ENCODE measurements around the gene WIPI1. TPM values are rescaled to one million over a fixed set of nuclear protein-coding genes. Genes with fewer than 3 reads are reported as not detected.

The WIPI1 gene
- total RNA-seq, 1 experiment from 2014 or later, result 21.8 TPM

- no peak for TF ChIP-seq CTCF (IDR thresholded peaks at IDR 0.05; ENCODE audit: insufficient read depth in 1 of 2, low read depth in 1 of 2, low read length in 1 of 2, severe bottlenecking in 1 of 2, unreplicated experiment in 1 of 2)
- intact Hi-C loops (cut with micrococcal nuclease; ENCODE audit: unreplicated experiment), result loop anchor here (5.0 kb wide), 1 partner anchor 45 kb away; no protein-coding TSS in a partner anchor
- Histone ChIP-seq H3K4me1 (no peaks in the 10 kb centered on the region), H3K27me3 (replicated peaks; ENCODE audit: control insufficient read depth, insufficient read depth, low read length) (no peaks in the 10 kb centered on the region), H3K4me3 (ENCODE audit: low read depth, low read length) (no peak overlapping the region), H3K9me3 (no peaks in the 10 kb centered on the region), H3K36me3 (ENCODE audit: control insufficient read depth, insufficient read depth, low read length) (no peaks in the 10 kb centered on the region)
- Mint-ChIP-seq H3K36me3 (ENCODE audit: insufficient read depth, unreplicated experiment) (no peaks in the 10 kb centered on the region), H3K9me3 (ENCODE audit: unreplicated experiment) (peaks cover 9% of the 10 kb centered on the region), H3K27me3 (ENCODE audit: insufficient read depth, unreplicated experiment) (peaks cover 2% of the 10 kb centered on the region), H3K27ac (ENCODE audit: unreplicated experiment) (no peak overlapping the region), H3K4me3 (ENCODE audit: unreplicated experiment) (no peak overlapping the region), H3K4me1 (ENCODE audit: low read depth, unreplicated experiment) (no peaks in the 10 kb centered on the region)
- CTCF ChIA-PET, result no interaction called here
- POLR2A ChIA-PET, result no interaction called here
- no peak for DNase-seq
- BruUV-seq (replicated peaks), result no TSS peak
Observed at GRCh38 chr17:68397108-68397536, 60.2 kb downstream of the WIPI1 start.

DNA sequence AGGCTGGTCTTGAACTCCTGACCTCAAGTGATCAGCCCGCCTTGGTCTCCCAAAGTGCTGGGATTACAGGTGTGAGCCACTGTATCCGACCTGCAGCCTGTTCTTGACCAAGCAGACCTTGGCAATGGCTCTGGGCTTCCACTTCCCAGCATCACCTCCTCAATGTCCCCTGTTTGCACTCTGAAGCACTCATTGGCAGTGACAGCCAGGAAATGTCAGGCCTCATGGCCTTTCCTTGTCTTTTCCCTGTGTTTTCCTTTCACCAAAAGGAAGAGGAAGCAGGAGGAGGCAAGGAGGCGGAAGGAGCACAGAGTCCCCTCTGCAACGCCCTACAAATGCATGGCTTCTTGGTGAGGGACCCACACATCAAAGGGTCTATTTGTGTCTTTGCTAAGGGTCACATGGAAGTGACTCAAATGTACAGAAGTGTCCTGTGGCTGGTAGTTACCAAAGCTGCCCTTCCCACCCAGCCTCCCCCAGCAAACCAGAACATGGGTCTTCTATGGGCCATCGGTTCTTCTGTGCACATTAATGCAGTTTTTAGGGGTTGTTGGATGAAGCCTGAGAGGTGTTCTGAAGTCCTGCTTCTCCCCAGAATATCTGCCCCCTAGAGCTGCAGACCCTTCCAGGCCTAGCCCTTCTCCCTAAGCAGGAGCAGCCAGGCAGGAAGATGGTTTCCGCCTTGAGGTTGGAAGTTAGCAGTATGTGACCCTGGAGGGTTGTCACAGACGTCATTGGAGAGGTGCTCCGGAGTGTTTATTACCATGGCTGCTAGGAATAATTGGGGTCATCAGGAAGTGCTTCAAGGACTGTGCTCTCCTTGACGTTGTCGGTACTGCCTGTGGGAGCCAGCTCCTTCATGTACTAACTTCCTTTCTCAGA is 60.8 kb downstream of the WIPI1 start:
- no peak for DNase-seq
- Histone ChIP-seq H3K36me3 (ENCODE audit: control insufficient read depth, insufficient read depth, low read length) (no peaks in the 10 kb centered on the region), H3K4me1 (no peaks in the 10 kb centered on the region), H3K9me3 (no peaks in the 10 kb centered on the region), H3K27me3 (replicated peaks; ENCODE audit: control insufficient read depth, insufficient read depth, low read length) (no peaks in the 10 kb centered on the region), H3K4me3 (ENCODE audit: low read depth, low read length) (no peak overlapping the region)
- Mint-ChIP-seq H3K27ac (ENCODE audit: unreplicated experiment) (no peak overlapping the region), H3K4me1 (ENCODE audit: low read depth, unreplicated experiment) (no peaks in the 10 kb centered on the region), H3K4me3 (ENCODE audit: unreplicated experiment) (no peak overlapping the region), H3K9me3 (ENCODE audit: unreplicated experiment) (peaks cover 9% of the 10 kb centered on the region), H3K36me3 (ENCODE audit: insufficient read depth, unreplicated experiment) (no peaks in the 10 kb centered on the region), H3K27me3 (ENCODE audit: insufficient read depth, unreplicated experiment) (peaks cover 2% of the 10 kb centered on the region)
- BruUV-seq (replicated peaks), result no TSS peak
- CTCF ChIA-PET, result no interaction called here
- intact Hi-C loops (cut with micrococcal nuclease; ENCODE audit: unreplicated experiment), result loop anchor here (5.0 kb wide), 1 partner anchor 44 kb away; no protein-coding TSS in a partner anchor
- POLR2A ChIA-PET, result no interaction called here
- no peak for TF ChIP-seq CTCF (IDR thresholded peaks at IDR 0.05; ENCODE audit: insufficient read depth in 1 of 2, low read depth in 1 of 2, low read length in 1 of 2, severe bottlenecking in 1 of 2, unreplicated experiment in 1 of 2)

DNA sequence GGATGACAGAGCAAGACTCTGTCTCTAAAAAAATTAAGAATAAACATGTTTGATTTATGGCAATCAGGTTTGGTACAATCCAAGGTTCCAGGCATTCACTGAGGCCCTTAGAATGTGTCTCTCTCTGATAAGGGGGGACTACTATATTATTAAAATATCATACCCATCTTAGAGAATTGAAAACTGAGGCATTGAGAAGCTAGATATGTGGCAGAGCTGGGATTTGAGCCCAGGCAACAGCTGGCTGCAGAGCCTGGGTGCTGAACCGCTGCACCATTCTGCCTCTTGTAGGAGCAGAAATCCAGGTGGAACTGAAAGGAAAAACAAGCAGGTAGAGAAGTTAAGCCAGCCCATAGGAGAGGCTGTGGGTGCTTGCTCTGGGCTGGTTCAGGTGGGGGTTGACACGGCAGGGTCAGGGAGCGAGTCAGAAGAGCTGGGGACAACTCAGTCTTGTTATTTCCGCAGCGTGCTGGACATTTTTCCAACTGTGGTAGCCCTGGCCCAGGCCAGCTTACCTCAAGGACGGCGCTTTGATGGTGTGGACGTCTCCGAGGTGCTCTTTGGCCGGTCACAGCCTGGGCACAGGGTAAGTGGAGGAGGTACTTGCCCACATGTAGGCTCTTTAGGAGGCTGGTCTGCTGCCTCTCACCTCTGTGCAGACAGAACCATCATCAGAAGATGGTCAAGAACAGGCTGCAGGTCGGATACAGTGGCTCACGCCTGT is 62.5 kb downstream of the WIPI1 start:
- H3K4me3 Mint-ChIP-seq (ENCODE audit: unreplicated experiment), result no peak overlapping the region
- Histone ChIP-seq H3K9me3 (no peaks in the 10 kb centered on the region), H3K4me1 (no peaks in the 10 kb centered on the region), H3K36me3 (ENCODE audit: control insufficient read depth, insufficient read depth, low read length) (no peaks in the 10 kb centered on the region), H3K4me3 (ENCODE audit: low read depth, low read length) (no peak overlapping the region), H3K27me3 (replicated peaks; ENCODE audit: control insufficient read depth, insufficient read depth, low read length) (no peaks in the 10 kb centered on the region)
- peaks cover 2% of the 10 kb centered on the region for H3K27me3 Mint-ChIP-seq (ENCODE audit: insufficient read depth, unreplicated experiment)
- intact Hi-C loops (cut with micrococcal nuclease; ENCODE audit: unreplicated experiment), result loop anchor here (5.0 kb wide), 1 partner anchor 42 kb away; no protein-coding TSS in a partner anchor
- no TSS peak for BruUV-seq (replicated peaks)
- H3K4me1 Mint-ChIP-seq (ENCODE audit: low read depth, unreplicated experiment), result no peaks in the 10 kb centered on the region
- H3K36me3 Mint-ChIP-seq (ENCODE audit: insufficient read depth, unreplicated experiment), result no peaks in the 10 kb centered on the region
- CTCF ChIA-PET, result interaction anchor here (0.6 kb wide), 1 partner anchor 899 kb away, joined by 7 read pairs; no protein-coding TSS in a partner anchor
- no peak for TF ChIP-seq CTCF (IDR thresholded peaks at IDR 0.05; ENCODE audit: insufficient read depth in 1 of 2, low read depth in 1 of 2, low read length in 1 of 2, severe bottlenecking in 1 of 2, unreplicated experiment in 1 of 2)
- H3K9me3 Mint-ChIP-seq (ENCODE audit: unreplicated experiment), result peaks cover 9% of the 10 kb centered on the region
- H3K27ac Mint-ChIP-seq (ENCODE audit: unreplicated experiment), result no peak overlapping the region
- POLR2A ChIA-PET, result interaction anchor here (0.6 kb wide), 2 partner anchors 44 to 104 kb away, joined by 3 to 5 read pairs; partner anchors contain the start of genes ARSG and SLC16A6
- DNase-seq, result no peak
